Prostate gland (tissue), 2 donors: ENCODE data around the gene C1orf115.

Source experiments
- CTCF ChIP-seq, 4 experiments: fragments of 200-600 bp in 2 of 4; fragments of 450-650 bp in 2 of 4; sonication (generic) in 2 of 4; IDR thresholded peaks; 1 replicate in 3 of 4; 2 replicates in 1 of 4; pipeline ENCODE4 v1.5.1; 2016 to 2019; ENCODE audit warnings: antibody characterized with exemption in 4 of 4, mild to moderate bottlenecking in 2 of 4, moderate library complexity in 2 of 4
- POLR2AphosphoS5 ChIP-seq: sonication (generic); formaldehyde crosslinking; IDR thresholded peaks from one replicate; pipeline ENCODE4 v1.6.1; 2017; ENCODE audit warnings: antibody characterized with exemption

GRCh38 chr1:220670365-220670764, 19.8 kb upstream of the C1orf115 start:
- TF ChIP-seq CTCF (IDR thresholded peaks at IDR 0.05) (no peak), POLR2AphosphoS5 (no peak)
